Left kidney (tissue), 1 donor: ENCODE data around the gene CST9L. TPM values are rescaled to one million over a fixed set of nuclear protein-coding genes. Genes with fewer than 3 reads are reported as not detected.

ENCODE experiments used
- polyA plus RNA-seq: library from polyadenylated mRNA; unstranded; fragments of 120-200 nt; gene quantifications from one replicate; pipeline ENCODE4 v1.2.1, GENCODE V29; 2013; ENCODE audit not compliant: insufficient read length

CST9L gene
- polyA plus RNA-seq, 1 donor = not detected

Other genes starting within 250 kb of the CST9L start
- 17.2 TPM for gene NXT1, start 217.7 kb downstream of the CST9L start, polyA plus RNA-seq
- 14.7 TPM for gene GZF1, start 206.3 kb downstream of the CST9L start, polyA plus RNA-seq
- gene NAPB, start 147.0 kb downstream of the CST9L start, polyA plus RNA-seq = 28.2 TPM
- not detected for gene CSTL1, start 128.8 kb downstream of the CST9L start, polyA plus RNA-seq
- gene CST11, start 115.6 kb downstream of the CST9L start, polyA plus RNA-seq = not detected
- not detected for gene CST8, start 77.4 kb downstream of the CST9L start, polyA plus RNA-seq
- 0.08 TPM for gene CST9, start 37.4 kb upstream of the CST9L start, polyA plus RNA-seq
- 115 TPM for gene CST3, start 69.5 kb upstream of the CST9L start, polyA plus RNA-seq
- gene CST4, start 120.6 kb upstream of the CST9L start, polyA plus RNA-seq = not detected
- gene CST1, start 182.5 kb upstream of the CST9L start, polyA plus RNA-seq = not detected